H1 (cell line): Measurements from ENCODE around the gene ASCC3.

Experiments used
- CHD2 ChIP-seq: IDR thresholded peaks from 2 replicates; pipeline ENCODE4 v1.6.1; 2012; ENCODE audit warnings: low read length, improper control_type of control experiment
- MAFK ChIP-seq: IDR thresholded peaks from 2 replicates; pipeline ENCODE4 v1.6.1; 2012; ENCODE audit warnings: low read depth, mild to moderate bottlenecking, improper control_type of control experiment, low read length
- POLR2AphosphoS5 ChIP-seq: IDR thresholded peaks from 2 replicates; pipeline ENCODE4 v1.6.1; 2011; ENCODE audit warnings: low read depth, low read length
- YY1 ChIP-seq: IDR thresholded peaks from 2 replicates; pipeline ENCODE4 v1.6.1; 2011; ENCODE audit warnings: low read depth, mild to moderate bottlenecking, low read length
- TF ChIP-seq, protein P1 (sequence below), 3 experiments: IDR thresholded peaks; 1 replicate in 2 of 3; 2 replicates in 1 of 3; pipeline versions ENCODE4 v1.5.1 to v1.6.1; 2011; ENCODE audit warnings: low read length in 3 of 3, mild to moderate bottlenecking in 3 of 3, inconsistent platforms in 2 of 3, low read depth in 1 of 3, moderate library complexity in 1 of 3; ENCODE audit not compliant: insufficient read depth in 1 of 3; ENCODE audit errors: control extremely low read depth in 1 of 3

DNA sequence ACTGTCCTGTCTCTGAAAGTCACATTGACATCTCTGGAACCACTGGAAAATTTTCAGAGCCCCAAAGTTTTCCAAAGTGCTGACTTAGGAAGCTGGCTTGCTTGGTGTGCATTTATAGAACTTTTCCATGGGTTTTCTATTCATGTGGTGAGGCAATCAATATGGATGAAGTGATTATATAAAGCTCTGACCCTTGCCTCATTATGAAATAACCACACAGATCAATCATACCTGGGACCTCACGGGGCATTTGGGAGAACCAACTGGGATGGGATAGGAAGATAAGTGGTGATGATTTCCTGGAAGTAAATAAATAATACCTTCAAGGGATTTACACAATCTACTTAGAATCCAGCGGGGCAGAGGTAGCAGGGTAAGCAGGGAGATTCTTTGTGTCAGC lies 393.5 kb downstream of the ASCC3 start:
- TF ChIP-seq, protein P1, sequence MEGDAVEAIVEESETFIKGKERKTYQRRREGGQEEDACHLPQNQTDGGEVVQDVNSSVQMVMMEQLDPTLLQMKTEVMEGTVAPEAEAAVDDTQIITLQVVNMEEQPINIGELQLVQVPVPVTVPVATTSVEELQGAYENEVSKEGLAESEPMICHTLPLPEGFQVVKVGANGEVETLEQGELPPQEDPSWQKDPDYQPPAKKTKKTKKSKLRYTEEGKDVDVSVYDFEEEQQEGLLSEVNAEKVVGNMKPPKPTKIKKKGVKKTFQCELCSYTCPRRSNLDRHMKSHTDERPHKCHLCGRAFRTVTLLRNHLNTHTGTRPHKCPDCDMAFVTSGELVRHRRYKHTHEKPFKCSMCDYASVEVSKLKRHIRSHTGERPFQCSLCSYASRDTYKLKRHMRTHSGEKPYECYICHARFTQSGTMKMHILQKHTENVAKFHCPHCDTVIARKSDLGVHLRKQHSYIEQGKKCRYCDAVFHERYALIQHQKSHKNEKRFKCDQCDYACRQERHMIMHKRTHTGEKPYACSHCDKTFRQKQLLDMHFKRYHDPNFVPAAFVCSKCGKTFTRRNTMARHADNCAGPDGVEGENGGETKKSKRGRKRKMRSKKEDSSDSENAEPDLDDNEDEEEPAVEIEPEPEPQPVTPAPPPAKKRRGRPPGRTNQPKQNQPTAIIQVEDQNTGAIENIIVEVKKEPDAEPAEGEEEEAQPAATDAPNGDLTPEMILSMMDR (IDR thresholded peaks at IDR 0.05; ENCODE audit: control extremely low read depth in 1 of 3, insufficient read depth in 1 of 3, low read depth in 1 of 3, low read length in 3 of 3) = no peak
- TF ChIP-seq POLR2AphosphoS5 (no peak), CHD2 (no peak), YY1 (no peak), MAFK (no peak)
